Calu3 (cell line): Measurements from ENCODE around the gene TLE2. TPM values are rescaled to one million over a fixed set of nuclear protein-coding genes. Genes with fewer than 3 reads are reported as not detected.

Experiments
- BruUV-seq: library from RNA; stranded (reverse); fragments of 400-500 nt; replicated peaks from 2 replicates; lab custom pipeline; 2021; lab: Mats Ljungman, UMichigan
- CTCF ChIA-PET: fragments of 300-600 bp; sonication (Branson Sonifier 250); formaldehyde crosslinking; loops from one replicate; lab custom pipeline; 2022; ENCODE audit warnings: antibody characterized with exemption; lab: Charles Lee
- DNase-seq: peaks from one replicate; pipeline ENCODE4 v3.0.0; 2022
- H3K27ac Mint-ChIP-seq: one replicate; pipeline ENCODE4 v1.8.0; 2022; ENCODE audit warnings: mixed read lengths; ENCODE audit not compliant: unreplicated experiment
- H3K27me3 Mint-ChIP-seq: one replicate; pipeline ENCODE4 v1.8.0; 2022; ENCODE audit warnings: mixed read lengths; ENCODE audit not compliant: unreplicated experiment
- H3K36me3 Mint-ChIP-seq: one replicate; pipeline ENCODE4 v1.8.0; 2022; ENCODE audit warnings: mild to moderate bottlenecking, moderate library complexity, mixed read lengths; ENCODE audit not compliant: insufficient read depth, unreplicated experiment
- H3K4me1 Mint-ChIP-seq: one replicate; pipeline ENCODE4 v1.8.0; 2022; ENCODE audit warnings: mild to moderate bottlenecking, low read depth, mixed read lengths; ENCODE audit not compliant: unreplicated experiment
- H3K4me3 Mint-ChIP-seq: one replicate; pipeline ENCODE4 v1.8.0; 2022; ENCODE audit warnings: mild to moderate bottlenecking, low read depth, moderate library complexity, mixed read lengths; ENCODE audit not compliant: unreplicated experiment
- H3K9me3 Mint-ChIP-seq: one replicate; pipeline ENCODE4 v1.8.0; 2022; ENCODE audit warnings: low read depth, mixed read lengths; ENCODE audit not compliant: unreplicated experiment
- CTCF ChIP-seq: fragments of 200-600 bp; IDR thresholded peaks from one replicate; pipeline ENCODE4 v1.8.0; 2022; ENCODE audit warnings: antibody characterized with exemption; ENCODE audit not compliant: unreplicated experiment
- intact Hi-C: fragments of 100-400 bp; cut with micrococcal nuclease; formaldehyde crosslinking; loops from one replicate; pipeline ENCODE4 v1.10.0; 2022; ENCODE audit not compliant: unreplicated experiment
- total RNA-seq: library from RNA; stranded (reverse); gene quantifications from 2 replicates; pipeline ENCODE4 v1.2.3, GENCODE V29; 2022

The TLE2 gene
- total RNA-seq, 1 experiment from 2014 or later, result 8.5 TPM

GRCh38 chr19:3060857-3061181 is 31.7 kb upstream of the TLE2 start:
- Mint-ChIP-seq H3K4me3 (peak overlapping the region; percentile 32), H3K27ac (no peak overlapping the region), H3K27me3 (no peaks in the 10 kb centered on the region), H3K36me3 (peaks cover 34% of the 10 kb centered on the region), H3K4me1 (no peaks in the 10 kb centered on the region), H3K9me3 (no peaks in the 10 kb centered on the region)
- intact Hi-C loops, result no loop called here
- no peak for DNase-seq
- no peak for TF ChIP-seq CTCF
- no TSS peak for BruUV-seq
- CTCF ChIA-PET, result no interaction called here

- intact Hi-C loops, result no loop called here
- CTCF ChIA-PET, result no interaction called here
- H3K27ac Mint-ChIP-seq, result no peak overlapping the region
- BruUV-seq, result TSS peak; percentile 56
- no peaks in the 10 kb centered on the region for H3K9me3 Mint-ChIP-seq
- peaks cover 45% of the 10 kb centered on the region for H3K36me3 Mint-ChIP-seq
- DNase-seq, result no peak
- no peak for TF ChIP-seq CTCF
- no peaks in the 10 kb centered on the region for H3K27me3 Mint-ChIP-seq
- no peak overlapping the region for H3K4me3 Mint-ChIP-seq
- peaks cover 8% of the 10 kb centered on the region for H3K4me1 Mint-ChIP-seq
These were observed 30.6 kb upstream of the TLE2 start for GRCh38 chr19:3059653-3060052.

GRCh38 chr19:3058821-3059314 is 29.8 kb upstream of the TLE2 start:
- no TSS peak for BruUV-seq
- H3K27ac Mint-ChIP-seq, result no peak overlapping the region
- no peaks in the 10 kb centered on the region for H3K9me3 Mint-ChIP-seq
- H3K4me1 Mint-ChIP-seq, result peaks cover 9% of the 10 kb centered on the region
- no peaks in the 10 kb centered on the region for H3K27me3 Mint-ChIP-seq
- TF ChIP-seq CTCF, result no peak
- no peak overlapping the region for H3K4me3 Mint-ChIP-seq
- DNase-seq, result no peak
- intact Hi-C loops, result no loop called here
- H3K36me3 Mint-ChIP-seq, result peaks cover 45% of the 10 kb centered on the region
- CTCF ChIA-PET, result no interaction called here

- Mint-ChIP-seq H3K9me3 (no peaks in the 10 kb centered on the region), H3K4me3 (no peak overlapping the region), H3K36me3 (peaks cover 45% of the 10 kb centered on the region), H3K27ac (no peak overlapping the region), H3K4me1 (peaks cover 9% of the 10 kb centered on the region), H3K27me3 (no peaks in the 10 kb centered on the region)
- intact Hi-C loops, result no loop called here
- CTCF ChIA-PET, result interaction anchor here (0.6 kb wide), 1 partner anchor 9 kb away, joined by 5 read pairs; no protein-coding TSS in a partner anchor
- TF ChIP-seq CTCF, result no peak
- DNase-seq, result no peak
- no TSS peak for BruUV-seq
These were observed 29.1 kb upstream of the TLE2 start for GRCh38 chr19:3058009-3058820.
